Measurements from ENCODE around the gene ZNF79. TPM values are rescaled to one million over a fixed set of nuclear protein-coding genes. Genes with fewer than 3 reads are reported as not detected.

ZNF79 gene
- total RNA-seq, 1 donor from 2014 or later, result 6.5 TPM

DNA sequence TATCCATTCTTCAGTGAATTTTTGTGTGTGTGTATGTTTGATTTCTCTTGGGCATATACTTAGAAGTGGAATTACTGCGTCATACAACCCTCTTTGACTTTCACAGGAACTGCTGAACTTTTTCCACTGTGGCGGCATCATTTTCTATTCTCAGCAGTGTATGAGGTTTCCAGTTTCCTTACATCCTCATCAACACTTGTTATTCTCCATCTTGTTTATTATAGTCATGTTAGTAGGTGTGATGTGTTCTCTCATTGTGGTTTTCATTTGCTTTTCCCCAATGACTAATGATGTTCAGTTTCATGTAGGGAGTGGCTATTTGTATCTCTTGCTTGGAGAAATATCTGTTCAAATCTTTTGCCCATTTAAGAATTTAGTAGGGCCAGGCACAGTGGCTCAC is 2.6 kb downstream of the ZNF79 start:
- no peak for DNase-seq (ENCODE audit: low read depth in 2 of 2)

DNA sequence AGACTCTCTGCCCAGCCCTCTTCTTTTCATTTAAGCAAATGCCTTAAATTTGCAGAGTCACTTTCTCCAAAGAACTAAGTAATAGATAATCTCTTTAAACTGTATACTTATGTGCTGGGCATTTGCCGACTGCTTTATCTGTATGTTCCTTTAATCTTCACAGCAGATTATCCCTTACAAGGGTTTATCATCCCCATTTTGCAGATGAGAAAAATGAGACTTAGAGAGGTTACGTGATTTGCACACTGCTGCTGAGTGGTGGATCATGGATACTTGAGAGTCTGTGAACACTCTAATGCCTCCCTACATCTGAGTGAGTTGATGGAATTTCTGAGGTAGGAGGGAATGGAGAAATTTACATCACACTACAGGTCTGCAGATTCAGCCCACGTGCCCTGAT is 4.2 kb downstream of the ZNF79 start:
- no peak for DNase-seq (ENCODE audit: low read depth in 2 of 2)

DNA sequence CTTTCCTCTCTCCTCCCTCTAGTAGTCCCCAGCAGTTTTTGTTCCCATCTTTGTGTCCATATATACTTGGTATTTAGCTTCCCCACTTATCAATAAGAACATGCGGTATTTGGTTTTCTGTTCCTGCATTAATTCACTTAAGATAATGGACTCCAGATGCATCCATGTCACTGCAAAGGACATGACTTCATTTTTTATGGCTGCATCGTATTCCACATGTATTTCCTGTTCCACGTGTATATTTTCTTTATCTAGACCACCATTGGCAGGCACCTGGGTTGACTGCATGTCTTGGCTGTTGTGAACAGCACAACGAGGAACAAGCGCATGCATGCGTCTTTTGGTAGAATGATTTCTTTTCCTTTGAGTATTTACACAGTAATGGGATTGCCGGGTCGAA is 6.2 kb downstream of the ZNF79 start:
- DNase-seq (ENCODE audit: low read depth in 2 of 2), result no peak

DNA sequence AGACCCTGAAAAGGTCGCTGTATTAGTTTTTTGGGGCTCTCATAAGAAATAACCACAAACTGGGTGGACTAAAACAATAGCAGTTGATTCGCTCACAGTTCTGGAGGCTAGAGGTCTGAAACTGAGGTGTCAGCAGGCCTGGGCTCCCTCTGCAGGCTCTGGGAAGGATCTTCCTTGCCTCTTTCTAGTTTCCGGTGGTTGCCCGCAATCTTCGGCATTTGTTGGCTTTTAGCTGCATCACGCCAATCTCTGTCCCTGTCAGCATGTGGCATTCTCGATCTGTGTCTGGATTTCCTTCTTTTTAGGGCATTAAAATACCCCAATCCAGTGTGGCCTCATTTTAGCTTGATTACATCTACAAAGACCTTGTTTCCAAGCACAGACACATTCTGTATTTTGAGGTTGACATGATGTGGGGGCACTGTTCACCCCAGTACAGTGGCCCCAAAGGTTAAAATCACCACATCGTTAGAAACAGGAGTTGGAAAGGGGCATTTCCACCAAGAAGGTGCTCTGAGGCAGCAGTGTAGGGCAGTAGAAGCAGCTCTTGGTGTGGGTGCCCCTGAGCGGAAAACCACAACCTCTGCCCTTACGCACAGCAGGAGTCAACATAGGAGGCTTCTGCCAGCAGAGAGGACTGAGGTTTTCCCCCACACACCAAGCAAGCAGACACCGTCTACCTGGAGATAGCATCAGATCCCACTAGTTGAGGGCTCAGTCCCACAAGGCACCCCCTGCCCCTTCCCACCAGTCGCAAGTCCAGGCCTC is 13.5 kb downstream of the ZNF79 start:
- no peak for DNase-seq (ENCODE audit: low read depth in 2 of 2)

DNA sequence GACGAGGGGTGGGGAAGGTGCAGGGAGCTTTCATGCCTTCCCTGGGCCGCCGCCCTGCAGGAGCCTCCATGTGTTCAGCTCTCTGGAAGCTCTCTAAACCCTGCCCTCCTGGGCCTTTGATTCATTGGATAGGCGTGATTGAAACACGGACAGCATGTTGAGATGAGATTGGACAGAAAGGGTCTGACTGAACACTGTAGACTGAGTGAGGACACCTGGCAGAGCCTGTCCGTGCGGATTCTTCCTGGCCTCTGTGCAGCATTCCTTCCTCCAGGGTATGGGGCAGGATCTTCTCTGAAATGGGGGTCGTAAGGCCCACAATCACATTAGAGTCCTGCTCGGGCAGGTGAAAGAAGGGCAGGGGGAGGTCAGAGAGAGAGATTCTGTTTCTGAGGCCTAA is 14.2 kb downstream of the ZNF79 start:
- no peak for DNase-seq (ENCODE audit: low read depth in 2 of 2)

DNA sequence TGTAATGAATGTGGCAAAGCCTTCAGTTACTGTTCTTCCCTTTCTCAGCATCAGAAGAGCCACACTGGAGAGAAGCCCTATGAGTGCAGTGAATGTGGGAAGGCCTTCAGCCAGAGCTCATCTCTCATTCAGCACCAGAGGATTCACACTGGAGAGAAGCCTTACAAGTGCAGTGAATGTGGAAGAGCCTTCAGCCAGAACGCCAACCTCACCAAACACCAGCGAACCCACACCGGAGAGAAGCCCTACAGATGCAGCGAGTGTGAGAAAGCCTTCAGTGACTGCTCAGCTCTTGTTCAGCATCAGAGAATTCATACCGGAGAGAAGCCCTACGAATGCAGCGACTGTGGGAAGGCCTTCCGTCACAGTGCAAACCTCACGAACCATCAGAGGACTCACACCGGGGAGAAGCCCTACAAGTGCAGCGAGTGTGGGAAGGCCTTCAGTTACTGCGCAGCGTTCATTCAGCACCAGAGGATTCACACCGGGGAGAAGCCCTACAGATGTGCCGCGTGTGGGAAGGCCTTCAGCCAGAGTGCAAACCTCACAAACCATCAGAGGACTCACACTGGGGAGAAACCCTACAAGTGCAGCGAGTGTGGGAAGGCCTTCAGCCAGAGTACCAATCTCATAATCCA is 20.2 kb downstream of the ZNF79 start:
- no peak for DNase-seq (ENCODE audit: low read depth in 2 of 2)

DNA sequence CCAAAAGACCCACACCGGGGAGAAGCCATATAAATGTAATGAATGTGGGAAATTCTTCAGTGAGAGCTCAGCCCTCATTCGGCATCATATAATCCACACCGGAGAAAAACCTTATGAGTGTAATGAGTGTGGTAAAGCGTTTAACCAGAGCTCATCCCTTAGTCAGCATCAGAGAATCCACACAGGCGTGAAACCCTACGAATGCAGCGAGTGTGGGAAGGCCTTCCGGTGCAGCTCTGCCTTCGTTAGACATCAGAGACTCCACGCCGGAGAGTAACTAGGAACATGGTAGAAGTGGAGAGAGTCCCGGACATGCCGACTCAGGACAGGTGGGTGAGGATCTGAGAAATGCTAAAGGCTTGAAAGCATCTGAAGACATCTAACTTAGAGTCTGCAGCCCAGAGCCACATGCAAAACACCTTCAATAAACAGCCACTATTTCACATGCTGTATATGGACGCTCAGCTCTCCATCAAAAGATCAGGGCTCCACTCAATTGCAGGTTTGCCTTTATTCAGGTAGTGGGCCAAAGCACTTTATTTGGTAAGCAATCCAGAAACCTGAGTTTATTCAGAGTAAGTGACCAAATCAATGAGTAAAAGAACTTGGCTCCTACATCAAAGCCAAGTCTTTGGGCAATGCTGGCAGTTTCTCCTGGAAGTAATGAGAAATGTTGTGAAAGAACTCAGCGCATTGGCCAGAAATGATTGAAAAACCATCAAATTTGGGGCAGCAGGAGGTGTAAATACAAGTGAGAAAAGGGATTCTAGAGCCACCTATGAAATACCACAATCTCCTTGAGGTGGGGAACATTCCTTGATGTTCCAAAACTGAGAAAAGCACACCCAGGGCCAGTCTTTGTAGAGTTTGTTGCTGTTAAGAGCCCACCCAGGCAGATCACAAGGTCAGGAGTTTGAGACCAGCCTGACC is 21.0 kb downstream of the ZNF79 start:
- no peak for DNase-seq (ENCODE audit: low read depth in 2 of 2)

DNA sequence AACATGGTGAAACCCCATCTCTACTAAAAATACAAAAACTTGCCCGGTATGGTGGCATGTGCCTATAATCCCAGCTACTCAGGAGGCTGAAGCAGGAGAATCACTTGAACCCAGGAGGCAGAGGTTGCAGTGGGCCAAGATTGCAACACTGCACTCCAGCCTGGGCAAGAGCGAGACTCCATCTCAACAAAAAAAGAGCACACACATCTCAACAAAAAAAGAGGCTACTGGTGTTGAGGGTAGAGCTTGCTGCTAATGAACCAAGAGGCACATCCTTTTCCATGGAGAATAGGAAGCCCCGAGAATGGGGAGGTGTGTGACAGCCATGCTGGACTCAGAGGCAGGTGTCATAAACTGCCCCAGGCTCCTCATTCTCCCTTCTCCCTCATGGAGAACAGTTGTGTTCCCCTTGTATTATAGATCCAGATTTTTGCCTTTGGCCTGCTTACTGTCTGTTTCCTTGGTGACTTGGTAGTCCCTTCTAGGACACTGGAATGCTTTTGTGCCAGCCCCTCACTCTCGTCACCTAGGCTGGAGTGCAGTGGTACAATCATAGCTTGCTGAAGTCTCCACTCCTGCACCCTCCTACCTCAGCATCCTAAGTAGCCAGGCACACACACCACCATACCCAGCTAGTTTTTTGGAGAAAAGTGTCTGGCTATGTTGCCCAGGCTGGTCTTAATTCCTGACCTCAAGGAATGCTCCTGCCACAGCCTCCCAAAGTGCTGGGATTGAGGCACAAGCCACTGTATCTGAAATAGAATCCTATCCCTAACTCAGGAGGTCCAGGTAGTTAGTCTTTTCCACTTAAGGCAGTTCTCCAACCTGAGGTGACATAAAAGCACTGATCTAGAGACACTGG is 21.9 kb downstream of the ZNF79 start:
- DNase-seq (ENCODE audit: low read depth in 2 of 2), result no peak

DNA sequence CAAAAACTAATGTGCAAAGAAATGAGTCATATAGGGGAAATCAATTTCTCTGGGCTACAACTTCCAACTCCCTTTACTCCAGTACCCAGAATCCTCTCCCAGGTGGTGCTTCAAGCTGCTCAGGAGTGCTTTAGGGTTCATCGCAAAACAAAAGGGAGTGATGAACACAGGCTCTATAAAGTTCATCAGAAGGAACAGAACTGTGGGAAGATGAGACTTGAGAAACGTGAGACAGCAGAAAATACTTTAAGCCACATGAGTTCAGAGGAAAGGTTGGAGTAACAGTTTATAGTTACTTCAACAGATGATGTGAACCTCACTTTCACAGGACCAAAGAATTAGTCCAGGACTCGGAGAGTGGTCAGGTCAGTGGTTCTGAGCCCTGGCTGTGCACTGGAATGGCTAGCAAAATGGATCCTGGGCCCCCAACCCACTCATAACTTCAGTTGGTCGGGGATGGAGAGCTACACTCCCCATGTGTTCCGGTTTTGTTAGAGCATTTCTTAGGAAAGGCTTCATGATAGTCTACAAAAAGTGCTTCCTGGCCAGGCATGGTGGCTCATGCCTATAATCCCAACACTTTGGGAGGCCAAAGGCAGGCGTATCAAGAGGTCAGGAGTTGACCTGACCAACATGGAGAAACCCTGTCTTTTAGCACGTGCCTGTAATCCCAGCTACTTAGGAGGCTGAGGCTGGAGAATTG is 22.7 kb downstream of the ZNF79 start:
- DNase-seq (ENCODE audit: low read depth in 2 of 2), result no peak

DNA sequence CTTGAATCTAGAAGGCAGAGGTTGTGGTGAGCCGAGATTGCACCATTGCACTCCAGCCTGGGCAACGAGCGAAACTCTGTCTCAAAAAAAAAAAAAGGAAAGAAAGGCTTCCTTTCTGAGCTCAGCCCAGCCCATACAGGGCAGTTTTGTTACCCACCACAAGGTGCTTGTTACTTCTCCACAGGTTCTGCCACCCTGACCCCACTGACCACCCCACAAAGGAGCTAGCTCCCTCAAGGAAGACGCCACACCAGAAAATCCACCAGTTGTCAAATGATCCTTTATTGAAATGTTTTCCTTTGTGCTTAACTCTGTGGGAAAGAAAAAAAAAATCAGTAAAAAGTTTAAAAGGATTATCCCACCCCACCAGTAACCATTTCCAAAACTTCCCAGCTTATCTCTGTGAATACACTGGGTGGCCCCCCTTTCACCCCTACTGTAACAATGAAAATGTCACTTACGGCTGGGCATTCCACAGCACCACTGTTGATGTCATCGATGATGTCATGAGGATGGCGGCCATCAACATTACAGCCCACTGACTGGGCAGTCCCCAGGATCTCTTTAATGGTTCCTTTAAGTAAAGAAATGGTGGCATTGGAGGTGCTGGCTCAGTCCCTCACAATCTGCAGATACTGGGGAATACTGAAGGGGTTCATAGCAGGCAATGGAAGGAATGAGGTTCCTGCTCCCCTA is 23.4 kb downstream of the ZNF79 start:
- DNase-seq (ENCODE audit: low read depth in 2 of 2), result no peak

DNA sequence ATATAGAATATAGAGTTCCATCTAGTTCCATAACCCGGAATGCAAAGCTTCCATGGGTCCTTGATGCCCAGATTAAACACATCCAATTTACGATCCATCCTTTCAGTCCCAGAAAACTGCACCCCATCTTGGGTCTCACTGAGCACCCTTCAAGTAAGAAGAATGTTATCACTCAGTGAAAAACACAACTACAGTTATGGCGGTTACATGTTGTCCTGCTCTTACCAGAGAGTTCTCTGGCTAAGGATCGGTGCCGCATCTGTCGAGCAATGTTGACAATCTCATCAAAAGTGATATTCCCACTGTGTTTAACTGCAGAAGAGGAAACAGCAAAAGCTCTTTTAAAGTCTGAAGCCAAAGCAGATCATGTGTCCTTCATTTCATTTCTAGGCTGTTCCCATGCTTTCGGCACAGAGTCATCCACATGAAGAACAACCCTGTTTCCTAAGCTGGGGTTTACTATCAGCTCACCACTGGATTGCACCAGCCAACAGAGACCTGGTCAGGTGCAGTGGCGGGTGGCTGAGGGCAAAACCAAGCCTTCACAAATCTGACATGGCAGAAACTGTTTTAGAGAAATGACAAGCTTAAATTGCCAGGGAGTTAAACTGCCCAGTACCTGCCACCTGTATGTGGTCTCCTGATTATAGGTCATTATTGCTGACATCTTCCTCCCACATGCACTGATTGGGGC is 24.1 kb downstream of the ZNF79 start:
- DNase-seq (ENCODE audit: low read depth in 2 of 2), result no peak

DNA sequence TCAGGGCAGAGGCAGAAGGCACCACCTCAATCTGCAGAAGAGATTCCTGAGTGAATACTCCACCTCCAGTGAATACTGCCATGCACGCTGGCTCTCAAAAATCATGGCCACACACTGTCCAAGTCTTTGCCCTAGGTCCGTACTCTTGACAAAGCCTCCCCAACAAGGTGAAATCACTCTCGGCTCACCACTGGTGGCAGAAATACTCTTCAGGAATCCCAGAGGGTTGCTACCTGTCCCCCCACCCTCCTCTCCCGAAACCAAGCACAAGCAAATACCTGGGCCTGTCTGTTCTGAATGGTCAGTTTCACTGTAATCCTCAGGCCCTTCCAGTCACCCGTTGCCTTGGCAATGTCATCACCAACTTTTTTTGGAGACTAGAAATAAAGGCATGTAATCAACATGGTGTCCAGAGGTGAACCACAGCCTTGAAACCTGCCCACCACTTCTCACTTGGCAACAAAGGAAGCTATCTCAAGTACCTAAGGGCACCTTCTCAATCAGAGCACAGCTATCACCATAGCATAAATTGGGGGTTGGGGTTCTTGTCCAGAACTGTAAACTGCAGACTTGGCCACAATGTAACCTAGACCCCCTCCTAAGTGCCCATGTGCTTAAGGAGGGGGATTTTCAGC is 25.3 kb downstream of the ZNF79 start:
- DNase-seq (ENCODE audit: low read depth in 2 of 2), result no peak

DNA sequence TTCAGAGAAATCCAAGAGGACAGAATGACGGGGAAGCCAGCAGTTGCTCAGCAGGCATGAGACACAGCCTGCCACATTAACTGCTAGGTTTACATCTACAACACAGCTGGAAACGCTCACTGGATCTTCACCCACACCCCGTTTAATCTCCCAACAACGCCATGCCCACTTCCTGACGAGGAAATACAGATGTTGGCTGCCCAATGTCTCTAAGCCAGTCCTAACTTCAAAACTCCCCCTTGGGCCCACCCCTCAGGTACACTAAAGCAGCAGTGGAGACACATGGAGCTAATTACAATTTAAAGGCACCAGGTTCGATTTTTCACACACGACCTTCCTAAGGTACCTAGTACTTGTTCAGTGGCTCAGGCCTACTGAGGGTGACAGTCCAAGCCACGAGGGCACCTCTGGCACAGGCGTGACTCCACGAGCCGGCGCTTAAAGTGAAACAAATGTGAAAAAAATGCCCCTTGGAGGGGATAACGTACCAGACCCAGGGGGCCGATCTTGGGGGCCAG is 26.1 kb downstream of the ZNF79 start:
- DNase-seq (ENCODE audit: low read depth in 2 of 2), result peak in 1 of 2 donors; percentile 19

DNA sequence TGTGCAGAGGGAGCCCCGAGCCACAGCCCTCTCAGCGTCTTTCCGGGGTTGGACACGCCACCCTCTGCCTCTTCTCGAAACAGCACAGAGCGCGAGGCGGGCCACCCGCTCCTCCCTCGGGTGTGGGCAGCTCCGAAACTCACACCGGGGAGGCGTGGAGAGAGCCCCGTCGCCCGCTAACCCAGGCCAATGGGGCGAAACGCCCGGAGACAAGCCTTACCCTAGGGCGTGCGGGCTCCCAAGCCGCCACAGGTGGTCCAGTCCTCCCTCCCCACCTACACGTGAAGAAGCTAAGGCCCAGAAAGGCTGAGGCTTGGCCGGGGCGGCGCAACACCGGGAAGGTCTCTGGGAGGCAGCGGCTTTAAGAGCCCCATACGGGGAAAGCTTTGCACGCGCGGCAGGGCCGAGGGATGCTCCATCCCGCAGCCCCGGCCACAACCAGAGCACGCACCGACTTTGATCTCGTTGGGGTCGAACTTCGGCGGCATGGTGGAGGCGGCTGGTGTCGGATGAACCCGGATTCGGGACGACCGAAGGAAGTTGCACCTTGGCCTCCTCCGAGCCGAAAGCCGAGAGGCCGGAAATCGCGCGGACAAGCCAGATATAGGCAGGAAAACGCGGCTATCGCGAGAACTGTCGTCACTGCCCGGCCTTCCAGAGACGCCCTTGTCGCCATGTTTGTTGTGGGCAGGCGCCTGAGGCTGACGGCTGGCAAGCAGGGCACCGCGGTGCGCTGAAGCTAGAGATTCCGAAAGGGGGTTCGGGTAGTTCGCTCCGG is 26.8 kb downstream of the ZNF79 start, which contains the start of the genes LRSAM1 and RPL12:
Gene LRSAM1 (plus strand): TSS at position 681 of the 778 bp plus-strand sequence. CDS start 3,018 bp downstream, outside the sequence.
Gene RPL12 (minus strand): TSS at position 577 of the 778 bp plus-strand sequence. CDS start 89 bp downstream, at position 488.
- peak; percentile 89 to 95 for DNase-seq (ENCODE audit: low read depth in 2 of 2)

DNA sequence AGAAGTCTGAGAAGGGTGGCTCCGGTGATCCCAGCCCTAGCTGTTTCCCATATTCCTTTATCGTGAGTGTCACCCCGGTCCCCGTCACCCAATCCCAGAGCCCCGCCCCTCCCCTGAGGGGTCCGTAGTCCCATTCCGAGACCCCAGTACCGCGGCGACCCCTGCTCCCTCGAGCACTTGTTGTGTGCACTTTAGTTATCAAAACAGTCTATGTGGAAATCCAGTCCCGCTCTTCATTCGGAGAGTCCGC is 27.4 kb downstream of the ZNF79 start:
- DNase-seq (ENCODE audit: low read depth in 2 of 2), result no peak

DNA sequence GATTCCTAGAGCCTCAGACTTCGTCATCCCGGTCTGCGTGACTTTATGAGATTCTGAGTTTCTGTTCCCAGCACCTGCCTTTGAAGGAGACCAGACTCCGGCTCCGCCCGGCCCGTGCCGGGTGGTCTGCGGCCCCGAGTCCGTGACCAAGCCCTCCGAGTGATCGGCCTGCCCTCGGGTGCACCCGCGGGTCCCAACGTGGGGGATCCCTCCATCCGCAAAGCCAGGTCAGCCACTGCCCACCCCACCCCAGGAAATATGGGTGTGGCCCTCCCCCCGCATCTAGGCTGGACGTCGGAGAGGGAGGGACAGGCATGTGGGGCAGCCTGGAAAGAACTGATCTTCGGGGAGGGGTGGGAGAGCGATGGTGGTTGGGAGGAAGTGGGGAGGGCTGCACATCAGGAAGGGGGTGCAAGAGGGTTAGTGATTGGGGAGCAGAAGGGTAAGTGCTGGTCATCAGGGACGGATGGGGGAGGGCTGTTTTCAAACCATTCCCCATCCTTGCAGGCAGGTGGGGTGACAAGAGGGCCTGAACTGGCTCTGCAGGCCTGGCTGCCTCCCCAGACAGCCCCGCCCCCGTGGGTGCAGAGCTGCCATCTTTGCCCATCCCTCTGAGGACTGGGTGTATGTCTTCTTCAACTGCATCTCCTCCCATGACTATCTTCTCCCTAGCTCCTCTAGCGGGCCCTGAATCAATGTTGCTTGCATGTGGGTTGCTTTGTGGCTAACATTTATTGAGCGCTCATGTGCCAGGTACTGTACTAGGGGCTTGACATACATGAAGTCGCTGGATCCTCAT is 27.9 kb downstream of the ZNF79 start:
- DNase-seq (ENCODE audit: low read depth in 2 of 2), result peak in 1 of 2 donors; percentile 45

DNA sequence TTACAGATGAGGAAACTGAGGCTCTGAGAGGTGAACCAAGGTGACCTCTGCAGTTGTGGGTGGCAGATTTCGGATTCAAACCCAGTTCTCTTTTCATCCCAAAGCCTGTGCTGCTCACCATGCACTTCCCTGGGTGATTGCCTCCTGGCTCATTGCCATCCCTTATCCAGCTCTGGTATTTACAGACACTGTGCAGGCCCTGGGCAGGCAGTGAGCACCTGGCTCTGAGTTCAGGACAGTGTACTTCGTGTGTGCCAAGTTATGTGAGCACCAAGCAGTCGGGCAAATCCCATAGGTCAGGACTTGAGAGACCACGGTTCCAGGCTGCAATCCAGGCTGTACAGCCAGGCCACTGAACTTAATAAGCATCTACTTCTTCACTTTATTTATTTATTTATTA is 28.5 kb downstream of the ZNF79 start:
- DNase-seq (ENCODE audit: low read depth in 2 of 2), result no peak

All from dermis microvascular lymphatic vessel endothelial cell (primary cell).